ENCODE data around the gene RAI14.
"Not testable (repeated sequence)": the region's sequence is repeated elsewhere in the genome, so short reads cannot be mapped to it uniquely, and the experiment has no call there.

Gene RAI14

DNA sequence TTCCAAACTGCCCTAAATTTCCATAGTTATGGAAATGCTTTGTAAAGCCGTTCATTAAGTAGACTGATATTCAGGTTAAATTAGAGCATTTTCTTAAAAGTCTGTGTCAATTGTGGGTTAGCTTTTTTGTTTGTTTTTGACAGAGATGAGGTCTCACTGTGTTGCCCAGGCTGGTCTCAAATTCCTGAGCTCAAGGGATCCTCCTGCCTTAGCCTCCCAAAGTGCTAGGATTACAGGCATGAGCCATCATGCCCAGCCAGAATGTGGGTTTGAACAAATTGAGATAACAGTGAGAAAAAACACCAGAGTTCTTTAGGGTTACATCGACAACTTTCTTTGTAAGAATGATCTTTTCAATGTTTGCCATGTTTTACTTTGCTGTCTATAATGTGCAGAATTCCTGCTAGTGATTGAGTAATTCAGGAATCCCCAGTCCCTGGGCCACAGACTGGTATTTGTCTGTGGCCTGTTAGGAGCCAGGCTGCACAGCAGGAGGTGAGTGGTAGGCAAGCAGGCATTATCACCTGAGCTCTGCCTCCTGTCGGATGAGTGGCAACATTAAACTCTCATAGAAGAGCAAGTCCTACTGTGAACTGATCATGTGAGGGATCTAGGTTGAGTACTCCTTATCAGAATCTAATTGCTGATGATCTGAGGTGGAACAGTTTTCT lies 80.5 kb downstream of the RAI14 start:
- no peak for DNase-seq

DNA sequence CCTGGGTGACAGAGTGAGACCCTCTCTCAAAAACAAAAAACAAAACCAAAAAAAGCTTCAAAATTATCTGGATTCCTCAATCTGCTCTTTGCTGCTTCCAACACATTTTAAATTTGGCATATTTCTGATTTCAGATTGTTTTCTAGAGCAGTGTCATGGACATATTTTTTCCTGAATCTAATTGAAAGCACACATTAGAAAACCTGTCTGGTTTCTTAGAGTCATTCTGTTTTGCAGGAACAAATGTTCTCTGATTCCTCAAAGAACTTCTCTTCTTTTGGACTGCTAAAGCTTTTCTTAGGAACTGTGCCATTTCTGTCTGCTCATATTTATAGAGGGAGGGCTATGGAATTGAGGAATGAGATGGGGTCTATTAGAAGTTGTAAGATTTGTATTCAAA lies 81.6 kb downstream of the RAI14 start:
- DNase-seq = no peak

DNA sequence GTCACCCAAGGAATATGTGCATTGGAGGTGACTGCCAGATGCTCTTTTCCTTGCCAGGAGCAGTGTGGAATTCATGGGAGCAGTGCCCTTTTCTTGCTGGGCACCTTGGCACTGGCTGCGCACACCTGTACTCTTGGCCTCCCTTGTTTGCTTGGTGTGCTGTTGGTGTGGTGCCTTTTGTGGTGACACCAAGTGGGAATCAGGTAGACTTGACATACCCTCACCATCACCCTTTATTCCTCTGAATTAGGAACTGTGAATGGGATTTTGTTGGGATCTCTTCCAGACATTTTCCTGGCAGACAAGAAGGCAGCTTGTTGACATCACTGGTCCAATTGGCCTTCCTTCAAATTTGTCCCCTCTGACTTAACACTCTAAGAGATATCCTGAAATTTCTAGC lies 82.3 kb downstream of the RAI14 start:
- no peak for DNase-seq

DNA sequence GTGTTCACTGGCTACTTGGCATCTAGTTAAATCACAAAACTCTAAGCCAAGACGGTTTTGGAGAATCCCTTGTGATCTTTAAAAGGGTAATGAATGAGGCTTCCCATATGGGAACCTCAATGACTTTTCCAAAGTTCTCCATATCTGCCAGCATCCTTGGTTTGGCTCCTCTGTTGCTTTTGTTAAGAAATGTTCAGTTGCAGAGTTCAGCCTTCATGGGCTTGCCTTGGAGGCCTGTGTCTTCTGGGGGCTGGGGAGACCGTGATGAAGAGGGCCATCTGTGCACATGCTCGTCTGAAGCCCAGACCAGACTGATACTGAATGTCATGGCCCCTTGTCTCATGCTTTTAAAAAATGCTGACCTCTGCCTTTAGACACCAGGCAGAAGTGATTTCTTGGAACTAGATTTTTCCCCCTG lies 84.3 kb downstream of the RAI14 start:
- DNase-seq = no peak

DNA sequence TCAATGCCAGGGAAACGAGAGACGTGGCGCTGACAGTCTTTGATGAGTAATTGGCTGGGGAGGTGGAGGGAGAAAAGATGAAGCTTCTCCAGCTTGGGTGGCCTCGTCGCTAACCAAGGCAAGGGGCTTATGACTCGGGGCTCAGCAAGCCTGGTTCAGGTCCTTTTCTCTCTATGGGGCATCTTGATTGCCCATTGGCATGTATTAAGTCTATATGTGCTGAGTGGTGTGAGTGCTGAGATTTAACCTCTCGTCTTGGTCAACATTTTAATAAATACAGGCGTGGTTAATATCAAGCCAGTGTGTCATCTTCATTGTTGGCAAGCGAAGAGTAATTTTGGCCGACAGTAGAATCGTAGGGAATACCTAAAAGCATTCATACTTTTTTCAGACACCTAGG lies 85.9 kb downstream of the RAI14 start:
- no peak for DNase-seq

DNA sequence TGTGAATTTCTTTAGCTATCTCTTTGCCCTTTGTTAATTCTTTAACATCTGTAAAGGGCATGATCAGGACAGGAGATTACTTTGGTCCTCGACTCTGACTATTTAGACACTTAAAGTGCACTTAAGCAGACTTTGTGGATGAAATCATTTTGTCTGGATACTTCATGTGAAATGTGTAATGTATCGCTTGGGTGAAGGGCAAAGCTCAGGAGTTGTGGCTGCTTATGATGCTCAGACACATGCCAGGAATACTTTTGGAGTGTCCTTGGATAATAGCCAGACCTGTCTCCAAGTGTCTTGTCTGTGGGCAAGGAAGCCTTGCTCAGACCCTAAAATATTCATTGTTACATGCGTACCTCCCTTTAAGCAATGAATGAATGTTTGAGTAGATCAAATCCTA lies 87.8 kb downstream of the RAI14 start:
- DNase-seq = no peak

DNA sequence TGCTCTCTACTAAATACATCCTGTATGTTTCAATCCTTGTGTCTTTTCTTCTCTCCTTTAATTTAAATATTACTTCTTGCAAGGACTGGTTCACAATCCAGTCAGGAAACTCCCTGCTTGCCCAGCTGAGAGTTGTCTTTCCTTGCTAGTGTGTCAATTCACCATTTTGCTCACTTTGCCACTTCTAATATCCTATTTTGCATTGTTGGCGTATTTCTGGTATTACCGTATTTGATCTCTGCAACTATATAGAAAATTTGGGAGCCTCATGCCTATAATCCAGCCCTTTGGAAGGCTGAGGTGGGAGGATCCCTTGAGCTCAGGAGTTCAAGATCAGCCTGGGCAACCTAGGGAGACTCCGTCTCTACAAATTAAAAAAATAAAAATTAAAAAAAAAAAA lies 92.3 kb downstream of the RAI14 start:
- DNase-seq = no peak

DNA sequence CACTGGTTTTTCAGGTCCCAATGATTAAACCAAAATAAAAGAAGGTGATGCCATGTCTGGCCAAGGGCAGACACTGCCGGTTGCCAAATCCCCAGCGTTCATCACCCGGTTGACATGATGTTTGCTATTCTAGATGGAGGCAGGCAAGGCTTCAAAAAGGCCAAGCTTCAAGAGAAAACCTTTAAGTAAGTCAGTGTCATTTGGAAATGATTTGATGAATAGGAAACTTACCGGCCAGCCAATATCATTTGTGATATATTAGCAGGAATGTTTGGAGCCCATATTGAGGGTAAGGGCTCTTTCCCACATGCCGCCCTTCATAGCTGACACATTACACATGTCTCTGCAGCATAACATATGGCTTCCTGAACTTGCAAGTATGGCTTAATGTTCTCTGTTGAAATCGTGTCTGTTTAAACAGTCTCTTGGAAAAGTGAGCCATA lies 93.3 kb downstream of the RAI14 start:
- no peak for DNase-seq

DNA sequence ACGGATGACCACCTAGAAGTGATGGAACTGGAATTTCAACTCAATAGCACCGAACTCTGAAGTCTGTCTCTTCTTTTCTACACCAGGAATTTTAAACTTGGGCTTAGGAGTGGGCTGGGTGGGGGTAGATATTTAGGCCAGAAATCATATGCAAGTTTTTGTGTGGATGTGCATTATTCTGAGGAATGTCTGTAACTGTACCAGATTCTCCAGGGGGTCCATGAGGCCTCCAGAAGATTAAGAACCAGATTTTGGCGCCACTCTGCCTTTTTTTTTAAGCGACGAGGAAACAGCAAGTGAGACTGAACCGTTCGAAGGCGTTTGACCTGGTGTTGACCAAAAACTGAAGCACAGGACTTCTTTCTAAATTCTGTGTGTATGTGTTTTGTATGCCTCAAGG lies 94.1 kb downstream of the RAI14 start:
- DNase-seq = no peak

DNA sequence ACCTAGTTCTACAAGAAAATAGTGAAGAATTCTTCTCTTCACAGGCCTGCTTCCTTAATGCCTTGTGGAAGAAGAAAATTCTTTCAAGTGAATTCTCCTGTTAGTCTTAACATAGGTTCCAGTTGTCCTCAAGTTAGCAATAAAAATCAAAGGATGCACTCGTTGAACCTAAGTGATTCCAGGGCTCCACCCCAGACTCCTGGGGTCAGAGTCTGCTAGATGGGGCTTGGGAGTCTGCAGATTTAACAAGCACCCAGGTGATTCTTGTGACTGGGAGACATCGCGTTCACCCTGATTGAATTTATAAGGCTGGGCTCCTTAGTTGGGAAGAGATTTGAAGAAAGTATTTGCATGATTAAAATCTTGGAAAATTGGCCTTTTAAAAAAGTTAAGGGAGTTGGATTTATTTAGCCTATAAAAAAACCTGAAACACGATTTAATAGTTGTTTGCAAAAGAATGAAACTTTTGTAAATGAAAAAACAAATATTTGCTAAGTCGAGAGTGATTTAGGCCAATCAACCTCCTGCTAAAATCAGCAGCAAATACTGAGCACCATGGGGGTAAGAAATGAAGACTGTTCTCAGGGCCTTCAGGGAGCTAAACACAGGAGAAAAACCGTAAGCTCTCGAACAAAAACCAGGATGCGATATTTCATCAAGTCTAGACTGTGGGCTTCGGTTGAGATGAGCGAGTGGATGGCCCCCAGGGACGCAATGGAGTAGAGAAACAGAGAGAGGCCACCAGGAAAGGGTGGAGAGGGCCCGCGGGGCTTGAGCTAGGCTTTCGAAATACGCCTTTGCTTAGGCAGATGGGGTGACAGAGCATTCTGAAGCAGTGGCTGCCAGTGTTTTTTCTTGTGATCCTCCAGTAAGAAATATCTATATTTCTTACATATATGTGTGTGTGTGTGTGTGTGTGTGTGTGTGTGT lies 95.9 kb downstream of the RAI14 start:
- DNase-seq = no peak

DNA sequence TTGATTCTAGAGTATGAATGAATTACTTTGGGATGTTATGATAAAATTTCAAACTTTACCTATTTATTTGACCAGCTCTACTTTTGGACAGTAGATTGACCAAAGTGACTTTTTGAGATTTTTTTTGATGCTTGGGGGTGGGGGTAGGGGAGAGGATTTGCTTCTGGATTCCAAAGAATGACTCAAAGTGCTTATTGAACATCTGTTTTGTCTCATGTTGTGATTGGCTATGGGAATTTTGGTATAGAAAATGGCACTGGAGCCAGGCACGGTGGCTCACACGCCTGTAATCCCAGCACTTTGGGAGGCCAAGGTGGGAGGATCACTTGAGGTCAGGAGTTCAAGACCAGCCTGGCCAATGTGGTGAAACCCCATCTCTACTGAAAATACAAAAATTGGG lies 97.1 kb downstream of the RAI14 start:
- DNase-seq = not testable (repeated sequence)

DNA sequence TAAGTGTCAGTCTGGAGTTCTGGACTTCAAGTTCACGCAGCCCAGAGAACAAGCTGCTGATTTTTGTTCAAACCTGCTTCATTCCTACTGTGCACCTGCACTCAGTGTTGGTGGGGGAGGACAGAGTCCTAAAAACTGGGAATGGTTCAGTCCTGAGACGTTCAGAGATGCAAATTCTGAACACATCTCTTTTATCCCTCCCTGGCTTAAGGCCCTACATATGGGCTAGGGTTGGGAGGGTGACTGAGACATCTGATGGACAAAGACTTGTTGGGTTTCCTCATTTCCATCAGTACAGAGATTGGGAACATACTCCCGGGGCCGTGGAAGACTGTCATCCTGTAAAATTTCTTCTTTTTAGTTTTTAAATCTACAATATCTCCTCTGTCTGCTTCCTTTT lies 99.8 kb downstream of the RAI14 start:
- no peak for DNase-seq

DNA sequence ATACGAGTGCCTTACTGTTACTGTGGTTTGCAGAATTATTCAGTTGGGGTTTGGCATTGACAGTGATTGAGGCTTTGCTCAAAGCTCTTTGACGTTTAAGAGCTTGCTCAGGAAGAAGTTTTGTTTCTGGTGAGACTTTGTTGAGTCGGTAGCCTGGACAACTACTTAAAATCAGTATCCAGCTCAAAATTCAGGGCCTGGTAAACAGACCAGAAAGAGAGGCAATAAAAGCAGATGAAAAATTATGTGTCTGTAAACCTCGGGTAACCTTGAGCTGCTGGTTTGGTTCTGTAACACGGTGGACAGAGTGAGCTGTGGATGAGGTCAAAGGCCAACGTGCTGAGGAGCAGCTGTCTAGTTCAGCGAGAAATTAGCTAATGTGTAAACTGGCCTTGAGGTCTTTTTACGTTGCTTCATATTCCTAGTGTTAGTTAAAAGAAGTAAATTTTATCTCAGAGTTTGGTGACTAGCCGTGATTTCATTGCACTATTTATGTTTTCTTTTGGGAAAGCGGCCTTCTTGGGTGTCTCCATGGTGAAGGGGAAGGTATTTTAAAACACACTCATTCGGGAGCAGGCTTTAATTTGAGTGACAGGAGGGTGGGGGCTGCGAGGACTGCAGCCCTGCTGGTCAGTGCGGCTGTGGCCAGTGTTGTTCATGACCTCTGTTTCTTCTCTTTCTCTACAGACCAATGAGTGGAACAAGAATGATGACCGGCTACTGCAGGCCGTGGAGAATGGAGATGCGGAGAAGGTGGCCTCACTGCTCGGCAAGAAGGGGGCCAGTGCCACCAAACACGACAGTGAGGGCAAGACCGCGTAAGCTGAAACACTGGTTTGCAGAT lies 100.9 kb downstream of the RAI14 start:
- DNase-seq = no peak

DNA sequence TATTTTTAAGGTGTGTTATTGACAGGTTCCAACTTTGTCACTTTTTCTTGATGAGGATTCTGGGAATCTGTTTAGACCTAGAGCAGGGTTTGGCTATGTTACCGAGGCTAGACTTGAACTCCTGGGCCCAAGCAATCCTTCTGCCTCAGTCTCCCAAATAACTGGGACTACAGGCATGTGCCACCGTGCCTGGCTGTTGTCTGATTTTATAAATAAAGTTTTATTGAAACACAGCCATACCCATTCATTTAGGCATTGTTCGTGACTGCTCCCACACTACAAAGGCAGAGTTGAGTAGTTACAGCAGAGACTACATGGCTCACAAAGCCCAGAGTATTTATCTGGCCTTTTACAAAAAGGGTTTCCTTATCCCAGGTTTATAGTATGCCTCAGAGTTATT lies 102.4 kb downstream of the RAI14 start:
- no peak for DNase-seq

DNA sequence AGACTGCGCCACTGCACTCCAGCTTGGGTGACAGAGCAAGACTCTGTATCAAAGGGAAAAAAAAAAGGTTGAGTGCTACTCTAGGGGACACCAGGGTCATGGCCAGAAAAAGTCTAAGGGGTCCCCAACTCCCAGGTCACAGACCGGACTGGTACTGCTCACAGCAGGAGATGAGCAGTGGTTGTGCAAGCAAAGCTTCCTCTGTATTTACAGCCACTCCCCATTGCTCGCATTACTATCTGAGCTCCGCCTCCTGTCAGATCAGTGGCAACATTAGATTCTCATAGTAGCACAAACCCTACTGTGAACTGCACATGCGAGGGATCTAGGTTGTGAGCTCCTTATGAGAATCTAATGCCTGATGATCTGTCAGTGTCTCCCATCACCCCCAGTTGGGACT lies 103.1 kb downstream of the RAI14 start:
- DNase-seq = not testable (repeated sequence)

DNA sequence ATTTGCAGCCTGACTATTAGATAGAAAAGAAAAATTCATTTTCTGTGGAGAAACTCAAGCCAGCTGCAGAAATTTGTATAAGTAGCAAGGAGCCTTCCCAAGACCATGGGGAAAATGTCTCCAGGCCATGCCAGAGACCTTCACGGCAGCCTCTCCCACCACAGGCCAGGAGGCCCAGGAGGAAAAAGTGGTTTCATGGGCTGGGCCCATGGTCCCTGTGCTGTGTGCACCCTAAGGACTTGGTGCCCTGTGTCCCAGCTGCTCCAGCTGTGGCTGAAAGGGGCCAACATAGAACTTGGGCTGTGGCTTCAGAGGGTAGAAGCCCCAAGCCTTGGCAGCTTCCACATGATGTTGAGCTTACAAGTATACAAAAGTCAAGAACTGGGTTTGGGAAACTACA lies 109.5 kb downstream of the RAI14 start:
- DNase-seq = no peak

DNA sequence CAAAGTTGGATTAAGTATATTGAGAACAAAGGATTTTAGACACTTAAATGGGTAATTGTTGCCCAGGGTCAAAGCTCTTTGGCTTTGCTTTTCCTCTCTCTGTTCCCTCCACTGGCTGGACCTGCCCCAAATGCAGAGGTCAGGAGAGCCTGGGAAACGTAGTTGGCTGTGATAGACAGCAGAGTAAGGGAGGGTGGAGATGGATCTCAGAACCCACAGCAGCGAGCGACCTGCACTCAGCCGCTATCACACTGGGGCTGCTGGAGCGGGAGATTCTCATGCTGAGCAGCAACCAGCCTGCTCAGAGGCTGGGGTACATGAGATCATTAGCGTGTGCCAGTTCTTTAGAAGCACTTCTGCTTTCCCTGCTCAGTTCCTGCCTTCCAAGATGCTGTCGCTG lies 111.1 kb downstream of the RAI14 start:
- DNase-seq = no peak

DNA sequence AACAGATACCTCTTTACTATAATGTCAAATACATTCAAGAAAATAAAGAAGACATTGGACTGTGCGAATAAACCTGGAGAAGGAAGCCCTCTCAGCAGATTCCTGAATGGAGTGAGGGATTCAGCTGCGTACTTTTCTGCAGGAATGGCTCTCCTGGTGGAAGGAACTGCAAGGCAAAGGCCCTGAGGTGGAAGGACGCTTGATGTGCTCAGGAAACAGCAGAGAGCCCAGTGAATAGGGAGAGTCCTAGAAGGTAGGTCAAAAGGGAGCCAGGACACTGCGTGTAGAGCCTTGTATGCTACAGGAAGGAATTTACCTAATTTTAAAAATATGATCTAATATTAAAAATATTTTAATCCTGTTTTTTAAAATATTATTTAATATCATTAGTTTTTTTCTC lies 114.4 kb downstream of the RAI14 start:
- DNase-seq = no peak

DNA sequence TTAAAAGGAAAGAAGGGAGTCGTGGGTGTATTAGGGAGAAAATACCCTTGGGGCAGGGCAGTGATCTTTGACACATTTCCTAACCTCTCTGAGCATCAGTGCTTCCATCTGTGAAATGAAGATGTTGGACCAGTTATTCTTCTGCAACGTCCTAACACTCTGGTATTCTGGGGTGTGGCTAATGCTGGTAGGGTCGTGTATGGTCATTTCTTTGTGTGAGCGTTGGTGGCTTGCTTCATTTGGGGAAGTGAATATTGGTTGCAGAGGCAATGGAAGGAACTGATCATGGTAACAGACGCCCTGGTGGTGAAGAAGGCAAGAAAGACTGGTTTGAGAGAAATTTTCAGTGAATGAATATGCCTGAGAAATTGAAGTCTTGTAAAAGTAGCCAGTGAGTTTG lies 114.9 kb downstream of the RAI14 start:
- no peak for DNase-seq

DNA sequence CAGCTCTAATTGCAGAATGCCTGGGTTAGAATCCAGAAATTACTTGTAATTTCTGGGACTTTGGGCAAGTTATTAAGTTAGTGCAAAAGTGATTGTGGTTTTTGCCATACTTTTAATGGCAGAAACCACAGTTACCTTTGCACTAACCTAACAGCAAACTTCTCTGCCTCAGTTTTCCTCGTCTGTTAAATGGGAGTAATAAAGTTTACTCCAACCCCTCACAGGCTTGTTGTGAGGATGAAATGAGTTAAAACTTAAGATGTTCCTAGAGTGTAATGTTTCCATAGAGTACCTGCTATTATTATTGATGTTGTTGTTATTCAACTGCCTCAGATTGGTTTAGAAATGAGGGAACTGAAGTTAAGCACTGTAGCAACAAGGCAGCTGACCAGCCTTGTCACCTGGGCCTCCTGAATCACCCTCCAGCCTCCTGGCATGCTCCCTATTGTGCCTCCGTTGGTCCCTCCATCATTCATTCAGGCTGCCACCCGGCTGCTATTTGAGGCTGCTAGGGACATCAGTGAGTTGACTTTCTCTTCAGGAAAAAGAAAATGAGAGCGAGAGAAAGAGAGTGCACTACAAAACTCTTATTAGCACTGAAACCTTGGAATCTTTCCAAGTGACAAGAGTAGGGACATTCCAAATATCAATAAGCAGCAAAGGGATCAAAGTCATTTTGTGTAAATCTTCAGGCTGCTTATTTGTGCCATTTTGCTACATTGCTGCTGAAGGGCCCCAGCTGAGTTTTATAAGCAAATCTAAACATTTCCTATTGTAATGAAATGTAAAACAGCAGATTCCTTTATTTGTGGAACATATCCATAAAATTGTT lies 116.4 kb downstream of the RAI14 start:
- DNase-seq = no peak

DNA sequence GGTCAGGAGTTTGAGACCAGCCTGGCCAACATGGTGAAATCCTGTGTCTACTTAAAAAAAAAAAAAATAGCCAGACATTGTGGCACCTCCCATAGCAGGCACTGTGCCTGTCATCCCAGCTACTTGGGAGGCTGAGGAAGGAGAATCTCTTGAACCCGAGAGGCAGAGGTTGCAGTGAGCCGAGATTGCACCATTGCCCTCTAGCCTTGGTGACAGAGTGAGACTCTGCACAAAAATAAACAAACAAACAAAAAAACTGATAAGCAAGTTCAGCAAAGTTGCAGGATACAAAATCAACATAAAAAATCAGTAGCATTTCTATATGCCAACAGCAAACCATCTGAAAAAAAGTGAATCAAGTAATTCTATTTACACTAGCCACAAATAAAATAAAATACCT lies 118.0 kb downstream of the RAI14 start:
- no peak for DNase-seq

DNA sequence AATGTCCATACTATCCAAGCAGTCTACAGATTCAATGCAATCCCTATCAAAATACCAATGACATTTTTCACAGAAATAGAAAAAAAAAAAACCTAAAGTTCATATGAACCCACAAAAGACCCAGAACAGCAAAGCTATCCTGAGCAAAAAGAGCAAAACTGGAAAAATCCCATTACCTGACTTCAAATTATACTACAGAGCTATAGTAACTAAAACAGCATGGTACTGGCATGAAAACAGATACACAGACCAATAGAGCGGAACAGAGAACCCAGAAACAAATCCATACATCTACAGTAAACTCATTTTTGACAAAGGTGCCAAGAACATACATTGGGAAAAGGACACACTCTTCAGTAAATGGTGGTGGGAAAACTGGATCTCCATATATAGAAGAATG lies 118.5 kb downstream of the RAI14 start:
- not testable (repeated sequence) for DNase-seq

DNA sequence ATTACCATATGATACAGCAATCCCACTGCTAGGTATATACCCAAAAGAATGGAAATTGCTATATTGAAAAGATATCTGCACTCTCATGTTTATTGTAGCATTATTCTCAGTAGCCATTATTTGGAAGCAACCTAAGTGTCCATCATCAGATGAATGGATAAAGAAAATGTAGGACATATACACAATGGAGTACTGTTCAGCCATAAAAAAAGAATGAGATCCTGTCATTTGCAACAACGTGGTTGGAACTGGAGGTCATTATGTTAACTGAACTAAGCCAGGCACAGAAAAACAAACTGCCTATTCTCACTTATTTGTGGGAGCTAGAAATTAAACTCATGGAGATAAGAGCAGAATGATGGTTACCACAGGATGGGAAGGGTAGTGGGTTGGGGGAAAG lies 119.8 kb downstream of the RAI14 start:
- no peak for DNase-seq

All from NK-92 treated with Interleukin-12 subunit alpha and Interleukin-12 subunit beta, amount 100 ng/mL, for 24 hours (cell line).